GM12878 (cell line): Measurements from ENCODE around the gene EMP2. TPM values are rescaled to one million over a fixed set of nuclear protein-coding genes. Genes with fewer than 3 reads are reported as not detected.

Source experiments
- ATAC-seq: fragments of 200-7000 bp; cut with Tn5 transposase; 3 replicates; pipeline ENCODE4 v1.9.1; 2020; ENCODE audit warnings: mild to moderate bottlenecking, moderate library complexity
- BruUV-seq: library from RNA; stranded (reverse); fragments of 400-500 nt; replicated peaks from 2 replicates; lab custom pipeline; 2021; lab: Mats Ljungman, UMichigan
- CTCF ChIA-PET: fragments of 300-600 bp; sonication (Branson Sonifier 250); formaldehyde crosslinking; extraction: SDS; loops from one replicate; lab custom pipeline; 2021; ENCODE audit warnings: inconsistent platforms; lab: Yijun Ruan, JAX
- POLR2A ChIA-PET: fragments of 350-600 bp; formaldehyde crosslinking; extraction: SDS; loops from one replicate; lab custom pipeline; 2021; ENCODE audit warnings: inconsistent platforms; lab: Charles Lee
- RAD21 ChIA-PET: fragments of 300-600 bp; sonication (Branson Sonifier 250); formaldehyde crosslinking; loops from one replicate; lab custom pipeline; 2023; ENCODE audit warnings: antibody characterized with exemption; ENCODE audit not compliant: unreplicated experiment; lab: Charles Lee
- SMC1A ChIA-PET: fragments of 300-600 bp; sonication (Branson Sonifier 250); formaldehyde crosslinking; loops from one replicate; lab custom pipeline; 2023; ENCODE audit not compliant: unreplicated experiment, uncharacterized antibody; lab: Charles Lee
- DNase-seq: peaks from one replicate; pipeline ENCODE4 v3.0.0-alpha.2; 2011; ENCODE audit warnings: low read depth, low spot score
- FAIRE-seq: peaks from 3 replicates; lab custom pipeline; 2011; peaks lifted over from hg19 to GRCh38; lab: Jason Lieb, UNC
- H2AFZ ChIP-seq: 2 replicates; pipeline ENCODE4 v1.6.0; 2011; ENCODE audit warnings: low read depth, low read length, control low read depth; ENCODE audit not compliant: control insufficient read depth
- H3K27ac ChIP-seq: 2 replicates; pipeline ENCODE4 v1.5.1; 2011; ENCODE audit warnings: control low read depth; ENCODE audit not compliant: control insufficient read depth, insufficient read depth
- H3K27me3 ChIP-seq, 2 experiments: replicated peaks in 1 of 2; 2 replicates each; pipeline versions ENCODE4 v1.6.0 to v1.6.1; 2011; ENCODE audit warnings: low read length in 1 of 2; ENCODE audit not compliant: control insufficient read depth in 2 of 2, insufficient read depth in 2 of 2
- H3K36me3 ChIP-seq, 2 experiments: 2 replicates each; pipeline ENCODE4 v1.5.1; 2011; ENCODE audit warnings: low read length in 1 of 2; ENCODE audit not compliant: control insufficient read depth in 2 of 2, insufficient read depth in 2 of 2
- H3K4me1 ChIP-seq: 2 replicates; pipeline ENCODE4 v1.6.1; 2011; ENCODE audit warnings: mild to moderate bottlenecking, low read length, moderate library complexity, mixed read lengths; ENCODE audit not compliant: control insufficient read depth, insufficient read depth
- H3K4me2 ChIP-seq: 2 replicates; pipeline ENCODE4 v1.6.0; 2011; ENCODE audit warnings: control low read depth; ENCODE audit not compliant: control insufficient read depth, insufficient read depth
- H3K4me3 ChIP-seq: fragments of 200-600 bp; sonication (generic); 2 replicates; pipeline ENCODE4 v1.5.1; 2016
- H3K79me2 ChIP-seq: 2 replicates; pipeline ENCODE4 v1.6.0; 2011; ENCODE audit warnings: low read length; ENCODE audit not compliant: control insufficient read depth, insufficient read depth
- H3K9ac ChIP-seq: 2 replicates; pipeline ENCODE4 v1.8.0; 2011; ENCODE audit warnings: low read length, control low read depth, mixed read lengths; ENCODE audit not compliant: control insufficient read depth, insufficient read depth
- H3K9me3 ChIP-seq: replicated peaks from 3 replicates; pipeline ENCODE4 v1.5.1; 2011; ENCODE audit warnings: mild to moderate bottlenecking, low read length; ENCODE audit not compliant: control insufficient read depth, insufficient read depth
- H4K20me1 ChIP-seq: 2 replicates; pipeline ENCODE4 v1.6.0; 2011; ENCODE audit not compliant: control insufficient read depth, insufficient read depth
- CREM ChIP-seq: IDR thresholded peaks from 2 replicates; pipeline ENCODE4 v1.6.1; 2014; ENCODE audit warnings: antibody characterized with exemption, low read depth
- FOS ChIP-seq: IDR thresholded peaks from 3 replicates; pipeline ENCODE4 v1.6.1; 2011; ENCODE audit warnings: borderline replicate concordance; ENCODE audit not compliant: insufficient read length; ENCODE audit errors: extremely low read depth
- IKZF1 ChIP-seq: fragments of 450-650 bp; conservative IDR thresholded peaks from 2 replicates; pipeline ENCODE4 v1.6.1; 2017; ENCODE audit warnings: antibody characterized with exemption, mild to moderate bottlenecking
- MTA2 ChIP-seq: fragments of 450-650 bp; IDR thresholded peaks from 2 replicates; pipeline ENCODE4 v1.6.1; 2016; ENCODE audit warnings: low read depth, mild to moderate bottlenecking, moderate library complexity
- NFIC ChIP-seq: IDR thresholded peaks from 2 replicates; pipeline ENCODE4 v1.6.1; 2012; ENCODE audit warnings: low read depth, mild to moderate bottlenecking, inconsistent platforms, low read length, moderate library complexity
- POLR2AphosphoS5 ChIP-seq: IDR thresholded peaks from 2 replicates; pipeline ENCODE4 v1.6.1; 2011; ENCODE audit warnings: mild to moderate bottlenecking, low read length, inconsistent platforms
- RFX5 ChIP-seq: IDR thresholded peaks from 2 replicates; pipeline ENCODE4 v1.6.1; 2011; ENCODE audit warnings: low read depth, low read length, improper control_type of control experiment
- TCF3 ChIP-seq: IDR thresholded peaks from 2 replicates; pipeline ENCODE4 v1.6.1; 2012; ENCODE audit warnings: low read depth, mild to moderate bottlenecking, low read length, borderline replicate concordance; ENCODE audit not compliant: insufficient read depth
- ZSCAN29 ChIP-seq: fragments of 450-650 bp; IDR thresholded peaks from 2 replicates; pipeline ENCODE4 v1.6.1; 2017; ENCODE audit warnings: mild to moderate bottlenecking, moderate library complexity
- WGBS: methylation state at CpG from one replicate; pipeline ENCODE4 v1.1.6; 2016; ENCODE audit warnings: low lambda C conversion rate; ENCODE audit not compliant: insufficient replicate concordance, insufficient coverage; ENCODE audit errors: missing lambda C conversion rate; 5-methylcytosine and 5-hydroxymethylcytosine counted together
- in situ Hi-C: fragments of 300-500 bp; cut with MboI; formaldehyde crosslinking; loops from 9 replicates; pipeline ENCODE4 v1.14.3; 2018; ENCODE audit warnings: mixed read lengths
- intact Hi-C: fragments of 100-400 bp; cut with micrococcal nuclease; formaldehyde crosslinking; loops from one replicate; pipeline ENCODE4 v1.14.2; 2022; ENCODE audit not compliant: unreplicated experiment
- polyA plus RNA-seq, 11 experiments: library from polyadenylated mRNA; depleted of rRNA in 4 of 11; unstranded in 6 of 11; stranded (reverse) in 5 of 11; fragments of >200 nt; fragmentation: Nextera tagmentation in 4 of 11; fragmentation: Illumina TruSeq in 1 of 11; extraction: Ambion mirVana in 4 of 11; extraction: Trizol in 1 of 11; gene quantifications; 1 replicate in 1 of 11; 2 replicates in 10 of 11; pipeline versions ENCODE4 v1.2.1 to v1.2.3, GENCODE V29; 2011 to 2016; ENCODE audit warnings: inconsistent platforms in 2 of 11, missing spikeins in 2 of 11, low read depth in 1 of 11
- total RNA-seq, 4 experiments: library from RNA; depleted of rRNA in 3 of 4; stranded (reverse); fragments of >200 nt in 3 of 4; fragmentation: Illumina TruSeq in 1 of 4; extraction: Trizol in 1 of 4; gene quantifications; 2 replicates each; pipeline versions ENCODE4 v1.2.1 to v1.2.3, GENCODE V29; 2013 to 2021
- TF ChIP-seq, protein P1 (sequence below): IDR thresholded peaks from 2 replicates; pipeline ENCODE4 v1.6.1; 2011; ENCODE audit warnings: low read depth, low read length, improper control_type of control experiment, borderline replicate concordance
- TF ChIP-seq, protein P2 (sequence below): fragments of 450-650 bp; IDR thresholded peaks from 2 replicates; pipeline ENCODE4 v1.6.1; 2017; ENCODE audit warnings: mild to moderate bottlenecking, moderate library complexity

Gene EMP2
- total and polyA plus RNA-seq, 10 of the 15 experiments (the other 5 are each of a cell fraction or from before 2014, with no cell fraction given) = 0.41 to 10.4 (median 3.8) TPM

DNA sequence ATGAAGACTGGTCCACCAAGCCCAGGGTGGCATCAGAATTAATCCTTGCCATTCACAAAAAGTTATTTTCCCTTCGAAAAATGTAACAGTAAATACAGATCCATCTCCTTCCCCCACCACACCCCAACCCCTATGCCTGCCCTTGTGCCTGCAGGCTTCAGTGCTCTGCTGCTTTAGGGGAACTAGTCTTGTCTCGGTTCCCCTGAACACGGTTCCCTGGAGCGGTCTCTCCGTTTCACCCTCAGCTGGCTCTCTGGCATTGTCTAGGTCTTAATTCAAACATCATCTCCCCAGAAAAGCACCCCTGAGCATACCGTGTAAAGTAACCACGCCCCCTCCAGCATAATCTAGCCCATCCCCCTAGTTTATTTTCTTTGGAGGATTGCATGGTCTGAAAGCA is 25.8 kb downstream of the EMP2 start (continued):
- TF ChIP-seq, protein P1, sequence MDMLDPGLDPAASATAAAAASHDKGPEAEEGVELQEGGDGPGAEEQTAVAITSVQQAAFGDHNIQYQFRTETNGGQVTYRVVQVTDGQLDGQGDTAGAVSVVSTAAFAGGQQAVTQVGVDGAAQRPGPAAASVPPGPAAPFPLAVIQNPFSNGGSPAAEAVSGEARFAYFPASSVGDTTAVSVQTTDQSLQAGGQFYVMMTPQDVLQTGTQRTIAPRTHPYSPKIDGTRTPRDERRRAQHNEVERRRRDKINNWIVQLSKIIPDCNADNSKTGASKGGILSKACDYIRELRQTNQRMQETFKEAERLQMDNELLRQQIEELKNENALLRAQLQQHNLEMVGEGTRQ = no peak
- TF ChIP-seq, protein P2, sequence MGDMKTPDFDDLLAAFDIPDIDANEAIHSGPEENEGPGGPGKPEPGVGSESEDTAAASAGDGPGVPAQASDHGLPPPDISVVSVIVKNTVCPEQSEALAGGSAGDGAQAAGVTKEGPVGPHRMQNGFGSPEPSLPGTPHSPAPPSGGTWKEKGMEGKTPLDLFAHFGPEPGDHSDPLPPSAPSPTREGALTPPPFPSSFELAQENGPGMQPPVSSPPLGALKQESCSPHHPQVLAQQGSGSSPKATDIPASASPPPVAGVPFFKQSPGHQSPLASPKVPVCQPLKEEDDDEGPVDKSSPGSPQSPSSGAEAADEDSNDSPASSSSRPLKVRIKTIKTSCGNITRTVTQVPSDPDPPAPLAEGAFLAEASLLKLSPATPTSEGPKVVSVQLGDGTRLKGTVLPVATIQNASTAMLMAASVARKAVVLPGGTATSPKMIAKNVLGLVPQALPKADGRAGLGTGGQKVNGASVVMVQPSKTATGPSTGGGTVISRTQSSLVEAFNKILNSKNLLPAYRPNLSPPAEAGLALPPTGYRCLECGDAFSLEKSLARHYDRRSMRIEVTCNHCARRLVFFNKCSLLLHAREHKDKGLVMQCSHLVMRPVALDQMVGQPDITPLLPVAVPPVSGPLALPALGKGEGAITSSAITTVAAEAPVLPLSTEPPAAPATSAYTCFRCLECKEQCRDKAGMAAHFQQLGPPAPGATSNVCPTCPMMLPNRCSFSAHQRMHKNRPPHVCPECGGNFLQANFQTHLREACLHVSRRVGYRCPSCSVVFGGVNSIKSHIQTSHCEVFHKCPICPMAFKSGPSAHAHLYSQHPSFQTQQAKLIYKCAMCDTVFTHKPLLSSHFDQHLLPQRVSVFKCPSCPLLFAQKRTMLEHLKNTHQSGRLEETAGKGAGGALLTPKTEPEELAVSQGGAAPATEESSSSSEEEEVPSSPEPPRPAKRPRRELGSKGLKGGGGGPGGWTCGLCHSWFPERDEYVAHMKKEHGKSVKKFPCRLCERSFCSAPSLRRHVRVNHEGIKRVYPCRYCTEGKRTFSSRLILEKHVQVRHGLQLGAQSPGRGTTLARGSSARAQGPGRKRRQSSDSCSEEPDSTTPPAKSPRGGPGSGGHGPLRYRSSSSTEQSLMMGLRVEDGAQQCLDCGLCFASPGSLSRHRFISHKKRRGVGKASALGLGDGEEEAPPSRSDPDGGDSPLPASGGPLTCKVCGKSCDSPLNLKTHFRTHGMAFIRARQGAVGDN = no peak

DNA sequence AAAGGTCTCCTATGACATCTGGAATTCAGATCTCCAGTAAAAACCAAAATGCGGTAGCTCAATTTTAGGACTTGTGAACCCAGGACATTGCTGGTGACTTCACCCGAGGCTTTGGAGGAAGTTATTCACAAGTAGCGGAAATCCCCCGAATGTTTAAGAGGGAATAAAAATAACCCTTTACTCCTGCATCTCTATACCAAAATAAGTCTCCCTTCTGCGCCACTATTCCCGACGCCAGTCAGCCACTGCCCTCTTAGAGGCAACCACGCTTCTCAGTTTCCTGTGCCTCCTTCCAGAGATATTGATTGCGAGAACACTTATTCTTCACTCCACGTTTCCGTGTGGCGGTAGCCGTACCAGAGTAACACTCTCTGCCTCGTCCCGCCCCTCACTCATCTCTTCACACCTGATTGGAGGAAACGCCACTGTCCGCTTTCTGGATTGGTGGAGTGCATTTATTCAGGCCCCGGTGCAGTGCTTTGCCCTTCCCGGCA is 27.4 kb downstream of the EMP2 start:
- H2AFZ ChIP-seq = peak overlapping the region; percentile 53
- SMC1A ChIA-PET = interaction anchor here (0.9 to 2.9 kb wide), 15 partner anchors 10 to 187 kb away, joined by 3 to 11 read pairs (median 4); no protein-coding TSS in a partner anchor
- TF ChIP-seq FOS (peak; percentile 41), POLR2AphosphoS5 (peak; percentile 55; the same call in 1 of the 2 replicates), NFIC (no peak), CREM (no peak; the same call in 1 of the 2 replicates), ZSCAN29 (no peak), MTA2 (peak; percentile 6; the same call in 1 of the 2 replicates), IKZF1 (0 out of 2 replicates have a peak, but pooled peaks have one; percentile 36), TCF3 (no peak), RFX5 (no peak)
- TF ChIP-seq, protein P2 = peak; percentile 56; the same call in 1 of the 2 replicates

More for the DNA sequence above, 27.4 kb downstream of the EMP2 start:
- H3K4me1 ChIP-seq = peaks cover 7% of the 10 kb centered on the region
- no peaks in the 10 kb centered on the region for H3K79me2 ChIP-seq
- no peaks in the 10 kb centered on the region for H4K20me1 ChIP-seq
- RAD21 ChIA-PET = interaction anchor here (0.5 to 1.7 kb wide), 6 partner anchors 38 to 191 kb away, joined by 3 to 8 read pairs (median 4); no protein-coding TSS in a partner anchor
- 1% methylated on average over 19 of the region's 19 CpGs for WGBS
- BruUV-seq = no TSS peak
- H3K9me3 ChIP-seq = peaks cover 2% of the 10 kb centered on the region; the same call in 1 of the 3 replicates
- peak; percentile 81 for FAIRE-seq
- POLR2A ChIA-PET = interaction anchor here (0.6 kb wide), 1 partner anchor 232 kb away, joined by 3 read pairs; no protein-coding TSS in a partner anchor
- peak overlapping the region; percentile 56 for H3K4me2 ChIP-seq
- in situ Hi-C loops (no loop called here), intact Hi-C loops (no loop called here)
- H3K27ac ChIP-seq = peak overlapping the region; percentile 60
- CTCF ChIA-PET = interaction anchor here (0.6 to 2.3 kb wide), 9 partner anchors 13 to 1294 kb away, joined by 3 to 7 read pairs (median 3); no protein-coding TSS in a partner anchor
- no peaks in the 10 kb centered on the region; a peak in 1 of 4 replicates for H3K27me3 ChIP-seq
- H3K9ac ChIP-seq = peak overlapping the region; percentile 27
- peak; percentile 49 for DNase-seq
- no peaks in the 10 kb centered on the region for H3K36me3 ChIP-seq
- H3K4me3 ChIP-seq = peak overlapping the region; percentile 49; the same call in 1 of the 2 replicates
- peak; percentile 99 for ATAC-seq
